Panc1 (cell line): ENCODE data around the gene COASY. TPM values are rescaled to one million over a fixed set of nuclear protein-coding genes. Genes with fewer than 3 reads are reported as not detected.
A peak's percentile ranks its signal among the peaks of the same experiment; 100 is the strongest.

ENCODE experiments used
- ATAC-seq: fragments of 200-7000 bp; cut with Tn5 transposase; 2 replicates; pipeline ENCODE4 v1.9.1; 2020; ENCODE audit warnings: mild to moderate bottlenecking, moderate library complexity
- BruUV-seq: library from RNA; stranded (reverse); fragments of 400-500 nt; replicated peaks from 2 replicates; lab custom pipeline; 2021; lab: Mats Ljungman, UMichigan
- CTCF ChIA-PET: fragments of 300-600 bp; sonication (Branson Sonifier 250); formaldehyde crosslinking; loops from one replicate; lab custom pipeline; 2022; ENCODE audit warnings: antibody characterized with exemption; lab: Charles Lee
- POLR2A ChIA-PET: fragments of 300-600 bp; sonication (Branson Sonifier 250); formaldehyde crosslinking; loops from one replicate; lab custom pipeline; 2022; ENCODE audit warnings: antibody characterized with exemption; lab: Charles Lee
- DNase-seq: peaks from one replicate; pipeline ENCODE4 v3.0.0-alpha.2; 2010; ENCODE audit warnings: low read depth, low spot score
- H3K27ac ChIP-seq: 2 replicates; pipeline ENCODE4 v1.5.1; 2011; ENCODE audit warnings: mild to moderate bottlenecking, low read length, inconsistent platforms
- H3K27me3 ChIP-seq: fragments of 200-500 bp; sonication (Bioruptor generic); 2 replicates; pipeline ENCODE4 v1.6.0; 2014; ENCODE audit warnings: low read length, inconsistent platforms; ENCODE audit not compliant: control insufficient read depth, insufficient read depth
- H3K36me3 ChIP-seq: fragments of 200-500 bp; sonication (Bioruptor generic); 2 replicates; pipeline ENCODE4 v1.5.1; 2014; ENCODE audit warnings: inconsistent platforms, mild to moderate bottlenecking, low read length, moderate library complexity; ENCODE audit not compliant: control insufficient read depth, insufficient read depth
- H3K4me1 ChIP-seq: 2 replicates; pipeline ENCODE4 v1.5.1; 2011; ENCODE audit warnings: inconsistent platforms, mild to moderate bottlenecking, low read length, moderate library complexity; ENCODE audit not compliant: control insufficient read depth, insufficient read depth
- H3K4me3 ChIP-seq, 2 experiments: 2 replicates each; pipeline ENCODE4 v1.5.1; 2011 to 2012; ENCODE audit warnings: low read depth in 2 of 2, low read length in 2 of 2, mild to moderate bottlenecking in 2 of 2, inconsistent platforms in 1 of 2, moderate library complexity in 1 of 2
- H3K9me3 ChIP-seq: fragments of 200-500 bp; sonication (Bioruptor generic); 2 replicates; pipeline ENCODE4 v1.5.1; 2014; ENCODE audit warnings: low read depth, mild to moderate bottlenecking, inconsistent platforms, low read length, moderate library complexity; ENCODE audit not compliant: control insufficient read depth, insufficient read depth
- CTCF ChIP-seq: fragments of 450-650 bp; IDR thresholded peaks from 2 replicates; pipeline ENCODE4 v1.5.1; 2017; ENCODE audit warnings: mild to moderate bottlenecking
- POLR2AphosphoS5 ChIP-seq: IDR thresholded peaks from 2 replicates; pipeline ENCODE4 v1.6.1; 2012; ENCODE audit warnings: mild to moderate bottlenecking, low read depth, low read length, moderate library complexity
- REST ChIP-seq, 2 experiments: IDR thresholded peaks; 2 replicates each; pipeline ENCODE4 v1.6.1; 2011 to 2012; ENCODE audit warnings: low read depth in 2 of 2, control low read depth in 1 of 2, low read length in 1 of 2, mild to moderate bottlenecking in 1 of 2, moderate library complexity in 1 of 2; ENCODE audit not compliant: insufficient read depth in 1 of 2
- SIN3A ChIP-seq: IDR thresholded peaks from 2 replicates; pipeline ENCODE4 v1.6.1; 2012; ENCODE audit warnings: low read depth, mild to moderate bottlenecking, low read length, moderate library complexity, borderline replicate concordance; ENCODE audit not compliant: insufficient read depth
- TCF7L2 ChIP-seq: IDR thresholded peaks from 2 replicates; pipeline ENCODE4 v1.6.1; 2011; ENCODE audit warnings: mild to moderate bottlenecking, low read depth, low read length, inconsistent platforms
- in situ Hi-C: cut with HindIII; loops from 2 replicates; pipeline ENCODE4 v1.10.0; 2016; ENCODE audit warnings: low sequenced_read_pairs, low pct_unique_long_range_greater_than_20kb
- intact Hi-C: fragments of 100-400 bp; cut with micrococcal nuclease; formaldehyde crosslinking; loops from one replicate; pipeline ENCODE4 v1.10.0; 2022; ENCODE audit not compliant: unreplicated experiment
- total RNA-seq: library from RNA; stranded (reverse); gene quantifications from one replicate; pipeline ENCODE4 v1.2.1, GENCODE V29; 2021; ENCODE audit not compliant: unreplicated experiment

The COASY gene
- total RNA-seq, 1 experiment from 2014 or later, result 76.7 TPM

GRCh38 chr17:42564815-42565522 lies 3.0 kb downstream of the COASY start:
- POLR2A ChIA-PET, result interaction anchor here (0.6 to 0.7 kb wide), 2 partner anchors 11 to 13 kb away, joined by 3 to 4 read pairs; partner anchors contain the start of gene PSMC3IP
- in situ Hi-C loops (no loop called here), intact Hi-C loops (no loop called here)
- DNase-seq (no peak), ATAC-seq (no peak)
- peaks cover 28% of the 10 kb centered on the region for H3K4me1 ChIP-seq
- H3K36me3 ChIP-seq, result peaks cover 7% of the 10 kb centered on the region
- peak overlapping the region; percentile 89 for H3K27ac ChIP-seq
- no TSS peak for BruUV-seq
- H3K9me3 ChIP-seq, result no peaks in the 10 kb centered on the region
- H3K4me3 ChIP-seq, result no peak overlapping the region
- CTCF ChIA-PET, result interaction anchor here (0.5 to 0.7 kb wide), 2 partner anchors 17 to 1185 kb away, joined by 3 to 7 read pairs; no protein-coding TSS in a partner anchor
- no peaks in the 10 kb centered on the region for H3K27me3 ChIP-seq
- no peak for TF ChIP-seq SIN3A
- no peak for TF ChIP-seq REST (IDR thresholded peaks at IDR 0.05; ENCODE audit: insufficient read depth in 1 of 2, low read depth in 2 of 2, low read length in 1 of 2)
- no peak for TF ChIP-seq CTCF
- no peak for TF ChIP-seq POLR2AphosphoS5
- TF ChIP-seq TCF7L2, result no peak

- H3K27me3 ChIP-seq, result no peaks in the 10 kb centered on the region
- ATAC-seq, result no peak
- peak overlapping the region; percentile 81 for H3K27ac ChIP-seq
- no peak for TF ChIP-seq CTCF
- TF ChIP-seq SIN3A, result no peak
- TF ChIP-seq POLR2AphosphoS5, result no peak
- TF ChIP-seq REST (IDR thresholded peaks at IDR 0.05; ENCODE audit: insufficient read depth in 1 of 2, low read depth in 2 of 2, low read length in 1 of 2), result no peak
- TF ChIP-seq TCF7L2, result no peak
- H3K36me3 ChIP-seq, result peaks cover 7% of the 10 kb centered on the region
- POLR2A ChIA-PET, result interaction anchor here (0.7 kb wide), 1 partner anchor 12 kb away, joined by 3 read pairs; the partner anchor contains the start of gene PSMC3IP
- intact Hi-C loops (no loop called here), in situ Hi-C loops (no loop called here)
- H3K9me3 ChIP-seq, result no peaks in the 10 kb centered on the region
- CTCF ChIA-PET, result interaction anchor here (0.7 kb wide), 1 partner anchor 17 kb away, joined by 3 read pairs; no protein-coding TSS in a partner anchor
- no TSS peak for BruUV-seq
- H3K4me1 ChIP-seq, result peaks cover 28% of the 10 kb centered on the region
- DNase-seq, result no peak
- no peak overlapping the region for H3K4me3 ChIP-seq
Observed at GRCh38 chr17:42565523-42566214, 3.7 kb downstream of the COASY start.
